GM06990 (cell line): Measurements from ENCODE around the gene ADGRG3.
"Not testable (repeated sequence)": the region's sequence is repeated elsewhere in the genome, so short reads cannot be mapped to it uniquely, and the experiment has no call there.

Experiments used
- DNase-seq: peaks from one replicate; pipeline ENCODE4 v3.0.0-alpha.2; 2011; ENCODE audit not compliant: insufficient read length; ENCODE audit errors: extremely low read depth
- H3K27me3 ChIP-seq: replicated peaks from 2 replicates; pipeline ENCODE4 v1.6.0; 2011; ENCODE audit warnings: low read length; ENCODE audit not compliant: control insufficient read depth, insufficient read depth
- H3K36me3 ChIP-seq: 2 replicates; pipeline ENCODE4 v1.5.1; 2011; ENCODE audit warnings: low read length; ENCODE audit not compliant: control insufficient read depth, insufficient read depth
- H3K4me3 ChIP-seq: replicated peaks from 2 replicates; pipeline ENCODE4 v1.5.1; 2011; ENCODE audit warnings: low read depth, mild to moderate bottlenecking, control low read depth, low read length
- TF ChIP-seq, protein P1 (sequence below): IDR thresholded peaks from 2 replicates; pipeline ENCODE4 v1.5.1; 2011; ENCODE audit warnings: low read length, control low read depth, mild to moderate bottlenecking, inconsistent platforms; ENCODE audit not compliant: insufficient read depth, poor library complexity, severe bottlenecking

Gene ADGRG3

DNA sequence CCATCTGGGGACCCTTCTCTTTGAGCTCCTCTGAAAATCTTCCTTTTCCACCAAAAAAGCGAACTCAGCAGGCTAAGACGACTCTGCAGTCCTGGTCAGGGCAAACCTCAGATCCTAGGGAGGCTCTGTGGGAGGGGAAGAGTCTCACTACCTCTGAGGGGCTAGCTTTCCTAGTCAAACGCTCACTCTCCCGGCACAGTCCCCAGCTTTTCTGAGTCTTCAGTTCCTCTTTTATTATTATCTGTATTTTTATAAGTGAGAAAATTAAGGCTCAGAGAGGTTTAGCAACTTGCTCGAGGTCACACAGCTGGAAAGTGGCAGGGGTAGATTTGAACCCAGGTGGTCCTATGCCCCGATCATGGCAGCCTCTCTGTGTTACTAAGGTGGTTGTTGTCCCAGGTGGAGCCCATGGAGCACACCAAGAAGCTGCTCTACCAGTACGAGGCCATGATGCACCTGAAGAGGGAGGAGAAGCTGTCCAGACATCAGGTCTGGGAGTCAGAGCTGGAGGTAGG, 58.4 kb downstream of the ADGRG3 start:
- no peaks in the 10 kb centered on the region for H3K27me3 ChIP-seq
- TF ChIP-seq, protein P1, sequence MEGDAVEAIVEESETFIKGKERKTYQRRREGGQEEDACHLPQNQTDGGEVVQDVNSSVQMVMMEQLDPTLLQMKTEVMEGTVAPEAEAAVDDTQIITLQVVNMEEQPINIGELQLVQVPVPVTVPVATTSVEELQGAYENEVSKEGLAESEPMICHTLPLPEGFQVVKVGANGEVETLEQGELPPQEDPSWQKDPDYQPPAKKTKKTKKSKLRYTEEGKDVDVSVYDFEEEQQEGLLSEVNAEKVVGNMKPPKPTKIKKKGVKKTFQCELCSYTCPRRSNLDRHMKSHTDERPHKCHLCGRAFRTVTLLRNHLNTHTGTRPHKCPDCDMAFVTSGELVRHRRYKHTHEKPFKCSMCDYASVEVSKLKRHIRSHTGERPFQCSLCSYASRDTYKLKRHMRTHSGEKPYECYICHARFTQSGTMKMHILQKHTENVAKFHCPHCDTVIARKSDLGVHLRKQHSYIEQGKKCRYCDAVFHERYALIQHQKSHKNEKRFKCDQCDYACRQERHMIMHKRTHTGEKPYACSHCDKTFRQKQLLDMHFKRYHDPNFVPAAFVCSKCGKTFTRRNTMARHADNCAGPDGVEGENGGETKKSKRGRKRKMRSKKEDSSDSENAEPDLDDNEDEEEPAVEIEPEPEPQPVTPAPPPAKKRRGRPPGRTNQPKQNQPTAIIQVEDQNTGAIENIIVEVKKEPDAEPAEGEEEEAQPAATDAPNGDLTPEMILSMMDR: no peak

DNA sequence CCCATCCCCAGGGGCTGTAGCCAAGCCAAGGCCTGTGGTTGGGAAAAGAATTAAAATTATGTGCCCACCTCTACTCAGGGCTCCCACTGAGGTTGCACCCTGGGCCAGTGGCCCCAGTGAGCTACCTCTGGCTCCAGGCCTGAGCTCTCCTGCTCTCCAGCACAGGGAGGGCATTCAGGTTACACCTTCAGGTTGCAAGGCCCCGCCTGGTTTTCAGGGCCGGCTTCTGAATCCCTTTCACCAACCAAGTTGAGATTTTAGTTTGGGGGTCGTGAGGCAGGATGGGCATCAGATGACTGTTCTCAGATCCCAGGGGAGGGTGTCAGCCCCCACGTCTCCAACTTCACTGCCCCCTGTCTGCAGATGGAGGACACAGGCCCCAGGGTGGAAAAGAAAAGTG, 59.5 kb downstream of the ADGRG3 start:
- no peaks in the 10 kb centered on the region for H3K27me3 ChIP-seq
- TF ChIP-seq, protein P1: peak; percentile 3
- no peaks in the 10 kb centered on the region for H3K36me3 ChIP-seq
- no peak for DNase-seq
- H3K4me3 ChIP-seq: no peak overlapping the region

More for the DNA sequence above, 58.4 kb downstream of the ADGRG3 start:
- no peak for DNase-seq
- Histone ChIP-seq H3K4me3 (no peak overlapping the region), H3K36me3 (no peaks in the 10 kb centered on the region)

DNA sequence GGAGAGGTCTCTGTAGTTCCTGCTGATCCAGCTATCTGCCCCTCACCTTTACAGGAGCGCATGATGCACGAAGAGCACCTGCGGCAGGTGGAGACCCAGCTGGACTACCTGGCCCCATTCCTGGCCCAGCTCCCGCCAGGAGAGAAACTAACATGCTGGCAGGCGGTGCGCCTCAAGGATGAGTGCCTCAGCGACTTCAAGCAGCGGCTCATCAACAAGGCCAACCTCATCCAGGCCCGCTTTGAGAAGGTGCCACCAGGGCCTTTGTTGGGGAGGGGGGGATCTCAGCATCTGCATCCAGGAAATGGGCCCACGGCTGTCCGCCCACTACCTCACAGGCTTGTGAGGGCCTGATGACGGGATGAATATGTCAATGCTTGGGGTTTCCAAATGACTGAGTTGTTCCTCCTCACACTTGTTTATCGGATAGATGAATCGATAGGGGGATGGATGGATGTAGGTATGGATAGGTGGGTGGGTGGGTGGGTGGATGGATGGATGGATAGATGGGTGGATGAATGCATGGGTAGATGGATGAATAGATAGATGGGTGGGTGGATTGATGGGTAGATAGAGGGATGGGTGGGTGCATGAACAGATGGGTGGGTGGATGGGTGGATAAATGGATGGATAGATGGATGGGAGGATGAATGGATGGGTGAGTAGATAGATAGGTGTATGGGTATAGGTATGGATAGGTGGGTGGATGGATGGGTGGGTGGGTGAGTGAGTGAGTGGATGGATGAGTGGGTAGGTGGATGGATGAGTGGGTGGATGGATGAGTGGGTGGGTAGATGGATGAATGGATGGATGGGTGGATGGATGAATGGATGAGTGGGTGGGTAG, 60.5 kb downstream of the ADGRG3 start:
- DNase-seq: no peak
- Histone ChIP-seq H3K4me3 (no peak overlapping the region), H3K27me3 (no peaks in the 10 kb centered on the region), H3K36me3 (no peaks in the 10 kb centered on the region)
- TF ChIP-seq, protein P1: no peak

DNA sequence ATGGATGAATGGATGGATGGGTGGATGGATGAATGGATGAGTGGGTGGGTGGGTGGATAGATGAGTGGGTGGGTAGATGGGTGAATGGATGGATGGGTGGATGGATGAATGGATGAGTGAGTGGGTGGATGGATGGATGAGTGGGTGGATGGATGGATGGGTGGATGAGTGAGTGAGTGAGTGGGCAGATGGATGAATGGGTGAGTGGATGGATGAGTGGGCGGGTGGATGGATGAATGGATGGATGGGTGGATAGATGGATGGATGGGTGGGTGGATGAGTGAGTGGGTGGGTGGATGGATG, 61.0 kb downstream of the ADGRG3 start:
- no peak for DNase-seq
- Histone ChIP-seq H3K27me3 (no peaks in the 10 kb centered on the region), H3K36me3 (no peaks in the 10 kb centered on the region), H3K4me3 (no peak overlapping the region)
- TF ChIP-seq, protein P1: no peak

DNA sequence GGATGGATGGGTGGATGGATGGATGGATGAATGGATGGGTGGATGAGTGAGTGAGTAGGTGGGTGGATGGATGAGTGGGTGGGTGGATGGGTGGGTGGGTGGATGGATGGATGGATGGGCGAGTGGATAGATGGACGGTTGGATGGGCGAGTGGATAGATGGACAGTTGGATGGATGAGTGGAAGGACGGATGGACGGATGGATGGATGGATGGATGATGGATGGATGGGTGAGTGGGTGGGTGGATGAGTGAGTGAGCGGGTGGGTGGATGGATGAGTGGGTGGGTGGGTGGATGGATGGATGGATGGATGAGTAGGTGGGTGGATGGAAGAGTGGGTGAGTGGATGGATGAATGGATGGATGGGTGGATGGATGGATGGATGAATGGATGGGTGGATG, 61.7 kb downstream of the ADGRG3 start:
- not testable (repeated sequence) for DNase-seq, H3K27me3 ChIP-seq, H3K36me3 ChIP-seq, H3K4me3 ChIP-seq

DNA sequence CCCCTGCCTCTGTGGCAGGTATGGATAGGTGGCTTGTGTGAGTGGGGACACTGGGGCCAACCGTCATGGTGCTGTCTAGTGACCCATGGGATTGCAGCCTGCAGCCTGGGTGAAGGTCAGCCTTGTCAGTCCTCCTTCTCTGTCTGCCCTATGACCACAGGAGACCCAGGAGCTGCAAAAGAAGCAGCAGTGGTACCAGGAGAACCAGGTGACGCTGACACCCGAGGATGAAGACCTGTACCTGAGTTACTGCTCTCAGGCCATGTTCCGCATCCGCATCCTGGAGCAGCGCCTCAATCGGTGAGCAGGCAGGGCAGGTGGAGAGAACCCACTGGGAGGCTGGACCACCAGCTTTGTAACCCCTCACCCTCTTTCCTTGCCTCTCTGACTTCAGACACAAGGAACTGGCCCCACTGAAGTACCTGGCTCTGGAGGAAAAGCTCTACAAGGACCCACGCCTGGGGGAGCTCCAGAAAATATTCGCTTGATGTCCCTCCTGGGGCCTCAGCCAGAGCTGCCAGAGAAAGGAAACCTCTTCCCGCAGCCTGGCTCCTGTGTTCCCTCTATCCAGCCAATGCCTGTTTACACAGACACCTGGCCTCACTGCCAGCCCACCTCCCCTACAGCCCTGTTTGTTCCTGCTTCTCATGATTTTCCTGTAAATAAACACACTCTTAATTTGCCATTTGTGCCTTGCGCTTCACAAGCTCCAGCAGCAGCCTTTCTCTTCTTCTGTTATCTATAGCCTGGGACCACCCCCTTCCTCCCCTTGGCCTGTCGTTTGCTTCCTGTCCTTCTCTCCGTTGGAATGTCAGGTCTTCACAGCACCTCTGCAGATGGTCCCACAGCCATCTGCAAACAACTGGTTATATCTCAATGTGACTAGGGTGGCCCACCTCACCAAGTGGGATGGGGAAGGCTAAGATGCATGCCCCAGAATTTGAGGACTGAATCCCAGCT, 62.9 kb downstream of the ADGRG3 start:
- no peaks in the 10 kb centered on the region for H3K36me3 ChIP-seq

More for the DNA sequence above, 62.9 kb downstream of the ADGRG3 start:
- TF ChIP-seq, protein P1: no peak
- no peak for DNase-seq
- no peaks in the 10 kb centered on the region for H3K27me3 ChIP-seq
- H3K4me3 ChIP-seq: no peak overlapping the region
